D341Med (cell line): Measurements from ENCODE around the gene SET.
"Not testable (repeated sequence)": the region's sequence is repeated elsewhere in the genome, so short reads cannot be mapped to it uniquely, and the experiment has no call there.

Source experiments
- DNase-seq: peaks from one replicate; pipeline ENCODE4 v3.0.0; 2012; ENCODE audit warnings: low spot score

Gene SET

DNA sequence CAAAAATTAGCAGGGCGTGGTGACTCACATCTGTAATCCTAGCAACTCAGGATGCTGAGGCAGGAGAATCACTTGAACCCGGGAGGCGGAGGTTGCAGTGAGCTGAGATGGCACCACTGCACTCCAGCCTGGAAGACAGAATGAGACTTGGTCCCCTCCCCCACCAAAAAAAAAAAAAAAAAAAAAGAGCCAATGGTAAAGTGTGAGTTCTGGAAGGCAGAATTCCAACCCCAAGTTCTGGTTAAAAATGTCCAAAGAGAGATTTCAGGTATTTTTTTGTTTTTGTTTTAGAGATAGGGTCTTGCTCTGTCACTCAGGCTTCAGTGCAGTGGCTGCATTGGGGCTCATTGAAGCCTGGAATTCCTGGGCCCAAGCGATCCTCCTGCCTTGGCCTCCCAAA lies 1.6 kb upstream of the SET start:
- DNase-seq = no peak

DNA sequence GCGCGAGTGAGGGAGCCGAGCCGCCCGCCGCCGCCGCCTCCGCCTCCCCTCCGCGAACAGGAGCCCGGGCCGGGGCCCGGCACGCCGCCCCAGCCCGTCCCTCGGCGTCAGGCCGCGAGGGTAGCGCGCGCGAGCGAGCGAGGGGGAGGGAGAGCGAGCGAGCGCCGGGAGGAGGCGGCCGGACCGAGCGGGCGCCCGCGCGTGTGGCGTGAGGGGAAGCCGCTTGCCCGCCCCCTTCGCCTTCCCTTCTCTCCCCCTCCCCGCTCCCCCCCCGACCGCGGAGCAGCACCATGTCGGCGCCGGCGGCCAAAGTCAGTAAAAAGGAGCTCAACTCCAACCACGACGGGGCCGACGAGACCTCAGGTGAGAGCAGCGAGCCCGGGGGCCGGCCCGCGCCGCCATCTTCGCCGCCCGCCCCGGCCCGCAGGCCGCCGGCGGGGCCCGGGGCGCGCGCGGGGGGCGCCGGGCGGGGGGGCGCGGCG lies 312 bp downstream of the SET start:
- peak; percentile 74 for DNase-seq

DNA sequence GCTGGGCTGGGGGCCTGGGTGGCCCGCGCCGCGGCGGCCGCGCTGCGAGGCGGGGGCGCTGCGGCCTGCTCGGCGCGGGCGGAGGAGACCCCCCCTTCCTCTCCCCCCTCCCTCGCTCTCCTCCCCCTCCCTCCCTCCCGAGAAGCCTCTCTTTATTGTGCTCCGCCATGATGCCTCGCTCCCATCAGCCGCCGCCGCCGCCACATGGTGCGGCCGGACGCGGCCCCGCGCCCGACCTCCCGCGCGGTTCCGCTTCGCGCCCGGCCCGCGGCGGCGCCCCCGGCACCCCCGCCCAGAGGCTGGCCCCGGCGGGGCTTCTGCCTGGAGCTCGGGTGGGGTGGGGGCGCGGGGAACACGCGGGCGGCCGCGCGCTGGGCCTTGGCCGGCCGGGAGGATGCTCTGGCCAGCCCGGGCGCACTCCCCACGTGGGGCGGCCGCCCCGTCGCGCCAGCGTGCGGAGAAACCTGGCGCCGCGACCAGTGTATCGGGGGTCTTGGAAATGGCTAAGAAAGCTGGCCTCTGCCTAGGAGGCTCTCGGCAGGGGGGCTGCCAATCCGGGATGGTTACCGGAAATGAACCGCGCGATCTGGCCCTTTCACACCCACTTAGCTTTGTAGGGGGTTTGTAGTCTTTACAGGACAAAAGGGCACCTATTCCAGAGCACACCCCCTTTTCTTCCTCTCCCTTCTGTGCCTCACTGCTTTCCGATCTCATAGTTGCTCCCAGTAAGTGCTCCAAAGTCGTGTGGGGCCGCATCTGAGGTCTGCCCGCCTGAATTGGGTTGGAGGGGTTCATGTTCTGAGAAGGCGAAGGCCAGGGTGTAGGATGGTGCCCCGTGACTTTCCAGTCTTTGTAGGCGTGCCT lies 1.0 kb downstream of the SET start:
- peak; percentile 82 for DNase-seq

DNA sequence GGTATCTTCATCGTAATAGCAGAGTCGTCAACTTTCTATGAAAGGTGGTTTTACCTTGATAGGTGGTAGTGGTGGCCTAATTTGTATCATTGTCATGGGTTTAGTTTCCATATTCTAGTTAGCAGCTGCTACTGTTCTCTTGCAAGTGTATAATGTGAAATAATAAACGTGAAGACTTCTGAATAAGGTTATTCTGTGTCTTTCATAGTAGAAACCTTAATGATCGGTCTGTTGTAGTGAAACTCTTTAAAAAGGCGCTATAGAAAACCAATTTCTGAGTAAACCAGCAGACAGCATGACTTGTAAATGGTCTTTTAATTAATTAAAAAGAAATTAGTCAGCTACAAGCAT lies 1.6 kb downstream of the SET start:
- DNase-seq = no peak

DNA sequence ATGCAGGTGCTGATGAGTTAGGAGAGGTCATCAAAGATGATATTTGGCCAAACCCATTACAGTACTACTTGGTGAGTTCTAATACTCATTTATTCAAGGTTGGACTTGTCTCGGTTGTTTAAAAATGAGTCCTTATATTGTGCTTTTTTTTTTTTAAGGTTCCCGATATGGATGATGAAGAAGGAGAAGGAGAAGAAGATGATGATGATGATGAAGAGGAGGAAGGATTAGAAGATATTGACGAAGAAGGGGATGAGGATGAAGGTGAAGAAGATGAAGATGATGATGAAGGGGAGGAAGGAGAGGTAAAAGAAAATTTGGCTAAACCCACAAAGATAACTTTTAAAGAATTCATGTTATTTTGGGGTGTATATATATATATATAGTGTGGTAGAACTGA lies 4.7 kb downstream of the SET start:
- not testable (repeated sequence) for DNase-seq

DNA sequence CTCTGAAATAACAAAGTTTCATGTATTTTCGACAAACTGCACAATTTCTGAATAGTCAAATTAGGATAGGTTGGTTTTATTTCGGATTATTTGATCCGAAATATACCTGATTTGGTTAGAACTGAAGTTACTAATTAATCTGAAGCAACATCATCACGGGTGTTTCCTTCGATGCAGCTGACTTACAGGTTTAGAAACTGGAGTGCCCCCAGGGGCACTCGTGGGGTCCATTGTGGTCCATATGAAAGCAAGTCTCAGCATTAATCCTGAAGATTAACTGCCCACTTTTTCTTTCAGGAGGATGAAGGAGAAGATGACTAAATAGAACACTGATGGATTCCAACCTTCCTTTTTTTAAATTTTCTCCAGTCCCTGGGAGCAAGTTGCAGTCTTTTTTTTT lies 5.3 kb downstream of the SET start:
- no peak for DNase-seq

DNA sequence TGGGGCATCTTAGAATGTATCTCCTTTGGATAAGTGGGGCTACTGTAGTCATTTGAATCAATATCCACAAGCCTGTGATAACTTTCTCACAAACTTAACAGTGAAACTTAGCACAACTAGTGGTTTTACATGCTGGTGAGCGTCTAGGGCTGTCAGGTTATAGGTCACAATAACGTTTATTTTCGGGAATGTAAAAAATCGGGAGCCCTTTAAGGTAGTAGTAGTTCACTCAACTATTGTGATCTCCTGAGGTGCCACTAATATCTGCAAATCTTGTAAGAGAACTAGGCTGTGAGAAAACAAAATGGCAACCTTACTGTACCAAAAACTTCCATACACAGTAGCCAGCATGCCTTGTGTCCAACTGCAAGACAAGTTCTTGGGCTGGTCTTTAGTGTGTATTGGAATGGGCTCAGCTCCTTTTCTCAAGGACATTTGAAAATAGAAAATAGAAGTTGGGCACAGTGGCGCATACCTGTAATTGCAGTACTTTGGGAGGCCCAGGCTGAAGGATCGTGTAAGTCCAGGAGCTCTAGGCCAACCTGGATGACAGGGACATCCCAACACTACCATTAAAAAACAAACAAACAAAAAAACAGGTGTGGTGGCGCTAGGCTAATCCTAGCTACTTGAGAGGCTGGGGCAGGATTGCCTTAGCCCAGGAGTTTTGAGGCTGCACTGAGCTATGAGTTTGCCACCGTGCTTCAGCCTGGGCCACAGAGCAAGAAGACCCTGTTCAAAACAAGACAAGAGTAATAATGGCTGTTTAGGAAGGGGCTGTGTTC lies 8.1 kb downstream of the SET start:
- DNase-seq = no peak

DNA sequence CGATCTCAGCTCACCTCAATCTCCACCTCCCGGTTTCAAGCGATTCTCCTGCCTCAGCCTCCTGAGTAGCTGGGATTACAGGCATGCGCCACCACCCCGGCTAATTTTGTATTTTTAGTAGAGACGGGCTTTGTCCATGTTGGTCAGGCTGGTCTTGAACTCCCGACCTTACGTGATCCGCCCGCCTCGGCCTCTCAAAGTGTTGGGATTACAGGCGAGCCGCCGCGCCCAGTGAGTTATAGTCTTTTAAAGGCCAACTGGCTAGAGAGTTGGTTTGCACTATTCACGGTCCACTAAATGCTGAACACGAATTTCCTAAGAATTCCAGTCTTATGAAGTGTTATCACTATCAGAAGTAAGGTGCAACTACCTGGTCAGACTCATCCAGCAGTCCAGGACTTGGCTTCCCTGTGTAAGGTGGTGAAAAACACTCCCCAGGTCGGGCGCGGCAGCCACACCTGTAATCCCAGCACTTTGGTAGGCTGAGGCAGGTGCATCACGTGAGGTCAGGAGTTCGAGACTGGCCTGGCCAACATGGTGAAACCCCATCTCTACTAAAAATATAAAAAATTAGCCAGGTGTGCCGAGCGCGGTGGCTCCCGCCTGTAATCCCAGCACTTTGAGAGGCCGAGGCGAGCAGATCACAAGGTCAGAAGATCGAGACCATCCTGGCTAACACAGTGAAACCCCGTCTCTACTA lies 10.2 kb downstream of the SET start:
- not testable (repeated sequence) for DNase-seq

DNA sequence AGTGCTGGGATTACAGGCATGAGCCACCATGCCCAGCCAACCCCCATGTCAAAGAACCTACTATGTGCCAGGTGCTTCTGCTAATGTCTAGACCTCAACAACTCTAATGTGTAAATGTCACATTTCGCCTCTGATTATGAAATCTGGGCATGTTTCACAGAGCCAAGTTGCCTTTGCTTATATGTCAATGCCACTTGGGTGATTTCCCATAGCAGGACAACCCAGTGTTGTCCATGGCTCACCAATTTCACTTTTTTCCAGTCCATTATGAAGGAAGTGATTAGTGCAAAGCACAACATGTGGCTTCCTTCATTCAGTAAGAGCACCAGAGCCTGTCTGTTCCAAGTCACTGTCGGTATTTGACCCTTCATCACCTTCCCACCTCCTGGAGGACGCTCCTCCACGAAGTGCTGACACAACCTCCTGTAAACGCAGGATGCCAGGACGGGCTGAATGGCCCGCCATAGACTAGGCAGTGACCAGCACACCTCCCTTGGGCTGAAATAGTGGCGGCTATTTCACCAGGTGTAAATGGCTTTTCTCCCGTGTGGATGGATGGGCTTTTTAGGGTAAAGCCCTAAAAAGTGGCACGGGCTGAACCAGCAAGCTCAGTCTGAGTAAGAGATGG lies 12.3 kb downstream of the SET start:
- no peak for DNase-seq

DNA sequence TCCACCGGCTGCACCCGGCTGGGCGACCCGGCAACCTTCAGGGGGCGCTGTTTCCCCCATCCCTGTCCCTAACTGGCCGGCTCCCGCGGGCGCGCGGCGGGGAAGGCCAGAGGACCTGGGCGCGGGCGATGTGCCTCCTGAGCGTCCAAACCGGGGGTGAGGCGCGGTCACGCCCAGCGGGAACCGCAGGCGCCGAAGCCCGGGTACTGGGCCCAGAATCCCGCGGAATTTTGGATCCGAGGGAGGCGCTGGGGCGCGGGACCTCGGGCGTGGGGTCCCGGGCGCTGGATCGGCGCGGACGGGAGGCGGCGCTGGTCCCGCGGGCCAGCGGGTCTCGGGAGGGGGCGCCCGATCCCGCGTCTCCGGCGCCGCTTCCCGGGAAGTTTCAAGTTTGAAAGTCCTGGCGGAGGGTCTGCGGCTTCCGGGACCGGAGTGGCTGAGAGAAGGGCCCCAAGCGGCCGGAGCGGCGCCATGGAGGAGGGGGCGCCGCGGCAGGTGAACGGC lies 13.5 kb downstream of the SET start, which contains the start of gene PKN3:
Gene PKN3 (plus strand): TSS at position 59 of the 504 bp plus-strand sequence. CDS start 413 bp downstream, at position 472.
- peak; percentile 96 for DNase-seq

DNA sequence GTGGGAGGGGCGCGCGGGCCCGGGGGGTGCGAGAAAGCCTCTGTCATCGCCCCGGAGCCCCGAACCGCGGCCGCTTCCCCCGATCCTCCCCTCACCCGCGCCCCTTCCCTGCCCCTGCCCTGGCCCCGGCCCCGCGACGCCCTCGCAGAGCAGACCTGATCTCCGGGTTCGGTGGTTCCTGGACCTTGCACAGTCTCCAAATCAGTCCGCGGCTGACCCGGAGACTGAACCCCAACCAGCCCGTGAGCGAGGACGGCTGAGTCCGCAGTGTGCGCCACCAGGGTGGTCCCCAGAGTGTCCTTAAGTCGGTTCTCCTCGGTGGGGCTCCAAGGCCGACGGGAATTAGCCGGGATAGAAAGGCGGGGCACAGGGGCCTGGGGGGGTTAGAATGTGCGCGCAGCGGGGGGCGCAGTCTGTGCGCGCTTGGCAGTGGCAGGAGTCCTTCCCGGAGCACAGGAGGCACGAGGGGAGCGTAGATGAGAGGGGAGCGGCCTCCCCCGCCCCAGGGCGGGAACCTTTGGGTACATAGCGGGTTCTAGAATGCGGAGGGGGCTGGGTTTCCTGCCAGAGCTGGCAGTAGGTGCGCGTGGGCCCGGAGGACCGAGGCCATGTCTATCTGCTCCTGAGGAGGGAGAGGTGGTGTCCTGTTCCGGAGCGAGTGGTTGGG lies 14.1 kb downstream of the SET start:
- DNase-seq = peak; percentile 78

DNA sequence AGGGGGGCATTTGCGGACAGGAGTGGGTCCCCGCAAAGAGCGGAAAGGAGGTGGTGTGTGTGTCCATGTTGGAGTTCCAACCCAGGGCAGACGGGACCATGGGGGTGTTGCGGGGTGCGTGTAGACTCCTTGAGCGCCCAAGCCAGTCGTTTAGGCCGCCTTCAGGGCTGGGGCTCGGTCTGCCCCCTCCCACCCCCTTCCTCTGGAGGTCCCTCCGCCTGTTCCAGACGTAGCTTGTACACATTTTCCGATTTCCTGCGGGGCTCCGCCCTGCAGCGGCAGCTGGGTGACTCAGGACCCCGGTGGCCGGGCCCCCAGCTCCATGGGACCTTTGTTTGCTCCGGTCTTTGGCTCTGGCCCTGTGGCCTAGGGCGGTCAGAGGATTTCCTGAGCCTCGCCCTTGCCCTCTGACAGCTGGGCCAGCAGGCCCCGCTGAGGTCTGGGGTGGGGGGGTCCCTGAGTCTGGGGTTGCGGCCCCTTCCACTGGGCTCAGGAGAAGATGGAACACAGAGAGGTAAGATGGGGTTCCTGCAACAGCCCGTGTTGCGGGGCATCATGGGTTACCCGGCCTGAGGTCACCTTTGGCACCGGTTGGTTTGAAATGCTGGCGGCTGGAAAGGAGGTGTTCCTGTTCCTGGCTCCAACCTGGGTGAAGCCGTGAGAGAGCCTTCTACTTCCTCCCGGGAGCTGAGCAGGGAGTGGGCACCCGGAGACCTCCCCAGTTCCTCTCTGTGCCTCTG lies 14.8 kb downstream of the SET start:
- peak; percentile 31 for DNase-seq

DNA sequence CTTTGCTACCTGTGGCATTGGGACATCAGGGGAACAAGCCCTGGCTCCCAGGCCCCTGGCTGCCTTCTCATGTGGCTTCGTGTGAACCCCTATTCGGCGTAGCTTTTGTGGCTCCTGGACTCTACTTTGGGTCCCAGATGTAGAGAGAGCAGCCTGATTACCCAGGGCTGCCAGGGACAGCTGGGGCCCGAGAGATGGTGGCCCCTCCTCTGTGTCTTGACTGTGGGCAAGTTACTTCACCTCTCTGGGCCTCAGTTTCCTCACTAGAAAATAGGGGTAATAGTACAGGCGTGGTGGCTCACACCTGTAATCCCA lies 15.3 kb downstream of the SET start:
- DNase-seq = no peak

DNA sequence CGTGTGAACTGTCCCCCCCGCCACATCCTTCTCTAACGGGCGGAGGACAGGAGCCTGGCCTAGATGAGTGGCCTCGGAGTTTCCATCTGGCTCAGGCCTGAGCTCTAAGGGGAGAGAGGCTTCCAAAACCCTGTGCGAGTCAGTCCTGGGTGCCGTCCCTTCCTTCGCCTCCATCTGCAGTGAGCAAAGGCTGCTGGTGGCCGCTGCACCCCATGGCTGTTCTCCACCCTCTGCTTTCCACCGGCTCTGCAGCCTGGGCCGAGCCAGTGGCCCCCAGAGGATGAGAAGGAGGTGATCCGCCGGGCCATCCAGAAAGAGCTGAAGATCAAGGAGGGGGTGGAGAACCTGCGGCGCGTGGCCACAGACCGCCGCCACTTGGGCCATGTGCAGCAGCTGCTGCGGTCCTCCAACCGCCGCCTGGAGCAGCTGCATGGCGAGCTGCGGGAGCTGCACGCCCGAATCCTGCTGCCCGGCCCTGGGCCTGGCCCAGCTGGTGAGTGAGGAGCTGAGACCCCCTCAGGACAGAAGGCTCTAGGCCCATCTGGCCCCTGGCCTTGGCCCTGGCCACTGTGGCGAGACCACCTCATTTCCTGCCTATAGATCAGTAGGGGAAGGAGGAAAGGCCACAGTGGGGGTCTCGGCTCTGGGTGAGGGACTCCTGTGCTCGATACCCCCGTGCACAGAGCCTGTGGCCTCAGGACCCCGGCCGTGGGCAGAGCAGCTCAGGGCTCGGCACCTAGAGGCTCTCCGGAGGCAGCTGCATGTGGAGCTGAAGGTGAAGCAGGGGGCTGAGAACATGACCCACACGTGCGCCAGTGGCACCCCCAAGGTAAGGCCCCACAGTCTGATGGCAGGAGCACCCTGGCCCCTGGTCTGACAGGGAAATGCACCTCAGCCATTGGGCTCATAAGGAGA lies 16.3 kb downstream of the SET start:
- DNase-seq = peak; percentile 22

DNA sequence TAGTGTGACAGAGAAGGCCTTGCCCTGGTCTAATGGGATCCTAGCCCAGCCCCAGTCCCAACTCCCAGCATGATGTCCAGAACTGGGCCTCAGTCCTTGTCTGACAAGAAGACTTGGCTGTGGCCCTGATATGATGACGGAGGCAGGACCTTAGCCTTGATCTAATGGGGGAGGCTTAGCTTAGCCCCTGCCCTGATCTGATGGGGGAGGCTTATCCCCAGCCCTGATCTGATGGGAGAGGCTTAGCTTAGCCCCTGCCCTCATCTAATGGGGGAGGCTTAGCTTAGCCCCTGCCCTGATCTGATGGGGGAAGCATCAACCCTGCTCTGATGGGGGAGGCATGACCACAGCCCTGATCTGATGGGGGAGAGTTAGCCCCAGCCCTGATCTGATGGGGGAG lies 17.0 kb downstream of the SET start:
- no peak for DNase-seq

DNA sequence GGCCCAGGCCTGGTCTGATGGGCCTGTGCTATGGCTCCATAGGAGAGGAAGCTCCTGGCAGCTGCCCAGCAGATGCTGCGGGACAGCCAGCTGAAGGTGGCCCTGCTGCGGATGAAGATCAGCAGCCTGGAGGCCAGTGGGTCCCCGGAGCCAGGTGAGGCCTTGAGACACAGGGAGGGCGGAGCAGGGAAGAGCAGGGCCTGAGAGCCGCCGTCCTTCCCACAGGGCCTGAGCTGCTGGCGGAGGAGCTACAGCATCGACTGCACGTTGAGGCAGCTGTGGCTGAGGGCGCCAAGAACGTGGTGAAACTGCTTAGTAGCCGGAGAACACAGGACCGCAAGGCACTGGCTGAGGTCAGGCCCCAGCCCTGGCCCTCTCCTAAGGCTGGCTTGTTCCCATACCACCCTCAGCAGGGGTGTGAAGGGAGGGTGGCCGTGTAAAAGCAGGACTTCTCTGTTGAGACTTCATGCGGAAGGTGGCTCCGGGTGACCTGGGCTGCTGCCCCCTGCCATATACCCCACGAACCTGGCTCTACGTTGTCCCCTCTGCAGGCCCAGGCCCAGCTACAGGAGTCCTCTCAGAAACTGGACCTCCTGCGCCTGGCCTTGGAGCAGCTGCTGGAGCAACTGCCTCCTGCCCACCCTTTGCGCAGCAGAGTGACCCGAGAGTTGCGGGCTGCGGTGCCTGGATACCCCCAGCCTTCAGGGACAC lies 17.8 kb downstream of the SET start:
- DNase-seq = no peak

DNA sequence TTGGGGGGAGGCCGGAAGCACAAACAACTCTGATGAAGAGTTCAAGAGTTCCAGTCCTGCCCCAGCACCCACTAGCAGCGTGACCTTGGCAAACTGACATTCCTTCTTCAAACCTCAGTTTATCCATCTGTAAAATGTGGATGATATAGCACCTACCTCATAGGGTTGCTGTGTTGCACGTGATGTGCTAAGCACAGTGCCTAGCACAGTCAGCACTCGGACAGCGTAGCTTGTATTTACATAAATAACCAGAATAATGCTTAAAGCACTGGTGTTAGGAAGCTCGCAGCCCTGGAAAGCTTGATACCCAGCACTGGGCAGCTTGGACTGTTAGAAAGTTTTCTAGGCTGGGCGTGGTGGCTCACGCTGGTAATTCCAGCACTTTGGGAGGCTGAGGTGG lies 18.4 kb downstream of the SET start:
- DNase-seq = no peak

DNA sequence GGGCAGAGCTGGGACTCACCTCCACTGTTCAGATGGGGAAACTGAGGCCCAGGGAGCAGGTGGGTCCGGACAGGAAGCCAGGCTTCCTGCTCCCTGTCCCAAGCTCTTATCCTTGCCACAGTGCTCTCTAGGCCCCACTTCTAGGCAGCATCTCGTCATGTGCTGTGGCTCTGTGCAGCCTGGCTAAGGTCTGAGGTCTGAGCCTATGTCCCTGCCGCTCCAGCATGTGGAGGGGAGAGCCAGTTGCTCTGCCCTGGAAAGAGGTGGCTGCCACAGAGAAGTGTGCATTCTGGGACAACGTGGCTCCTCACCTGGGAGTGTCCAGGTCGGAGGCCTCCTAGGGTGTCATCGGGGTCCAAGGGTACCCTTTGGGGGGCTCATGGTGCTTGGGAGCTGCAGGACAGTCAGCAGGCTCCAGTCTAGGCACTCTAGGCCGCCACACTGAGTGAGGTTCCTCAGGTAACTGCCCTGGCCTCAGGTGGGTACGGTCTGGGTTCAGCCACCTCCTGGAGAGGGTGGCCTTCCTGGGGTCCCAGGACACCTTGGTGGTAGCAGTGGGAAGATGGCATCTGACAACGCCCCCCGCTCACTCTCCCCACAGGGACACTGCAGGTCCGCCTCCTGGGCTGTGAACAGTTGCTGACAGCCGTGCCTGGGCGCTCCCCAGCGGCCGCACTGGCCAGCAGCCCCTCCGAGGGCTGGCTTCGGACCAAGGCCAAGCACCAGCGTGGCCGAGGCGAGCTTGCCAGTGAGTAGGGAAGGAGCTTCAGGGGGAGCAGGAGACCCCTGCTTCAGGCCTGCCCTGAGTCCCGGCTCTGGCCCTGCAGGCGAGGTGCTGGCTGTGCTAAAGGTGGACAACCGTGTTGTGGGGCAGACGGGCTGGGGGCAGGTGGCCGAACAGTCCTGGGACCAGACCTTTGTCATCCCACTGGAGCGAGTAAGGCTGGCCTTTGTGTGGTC lies 23.7 kb downstream of the SET start:
- no peak for DNase-seq
